NCI-H748 (cell line): ENCODE measurements around the gene TMOD3.
"Not testable (repeated sequence)": the region's sequence is repeated elsewhere in the genome, so short reads cannot be mapped to it uniquely, and the experiment has no call there.

Experiments
- DNase-seq: peaks from one replicate; lab custom pipeline; 2025; ENCODE audit not compliant: unreplicated experiment; lab: John Stamatoyannopoulos, UW

TMOD3 gene

DNA sequence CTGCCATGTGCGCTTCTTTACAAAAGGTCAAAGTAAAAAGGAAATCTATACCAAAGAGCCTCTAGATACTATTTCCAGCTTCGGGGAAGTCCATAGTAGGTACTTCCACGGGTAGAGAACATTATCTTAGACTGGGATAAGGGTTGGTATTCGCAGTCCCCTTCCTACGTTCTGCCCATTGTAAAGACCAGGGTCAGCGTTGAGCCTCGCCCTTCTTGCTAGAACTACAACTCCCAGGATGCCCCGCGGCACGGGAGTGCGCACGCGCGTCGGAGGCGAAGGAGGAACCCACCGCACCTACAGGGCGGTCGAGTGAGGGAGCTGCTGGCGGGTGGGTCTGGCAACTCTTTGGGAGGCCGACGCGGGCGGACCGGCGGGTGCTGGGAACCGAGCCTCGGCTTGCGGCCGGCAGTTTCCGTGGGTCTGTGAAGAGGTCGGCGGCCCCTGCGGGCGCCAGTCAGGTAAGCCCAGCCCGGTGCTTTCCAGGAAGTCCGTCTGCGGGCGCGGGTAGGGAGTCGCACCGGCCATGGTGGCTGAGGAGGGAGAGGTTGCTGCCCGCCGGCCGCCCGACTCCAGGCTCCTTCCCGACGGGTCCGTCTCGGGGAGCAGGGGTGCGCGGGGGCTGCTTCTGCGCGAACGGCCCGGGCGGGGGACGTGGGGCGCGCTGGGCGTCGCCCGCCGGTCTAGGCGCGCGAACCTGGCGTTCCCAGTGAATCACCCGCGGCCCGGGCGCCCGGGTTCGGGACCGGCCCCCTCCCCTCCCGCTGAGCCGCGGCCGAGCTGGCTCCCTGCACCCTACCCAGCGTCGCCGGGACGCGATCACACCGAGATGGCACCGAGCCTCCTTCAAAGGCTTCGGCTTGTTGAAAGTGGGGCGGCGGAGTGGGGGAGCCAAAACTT is at the start of gene TMOD3:
Gene TMOD3 (plus strand): TSS at position 278 of the 900 bp plus-strand sequence. CDS start 33,232 bp downstream, outside the sequence.
- peak; percentile 88 for DNase-seq

DNA sequence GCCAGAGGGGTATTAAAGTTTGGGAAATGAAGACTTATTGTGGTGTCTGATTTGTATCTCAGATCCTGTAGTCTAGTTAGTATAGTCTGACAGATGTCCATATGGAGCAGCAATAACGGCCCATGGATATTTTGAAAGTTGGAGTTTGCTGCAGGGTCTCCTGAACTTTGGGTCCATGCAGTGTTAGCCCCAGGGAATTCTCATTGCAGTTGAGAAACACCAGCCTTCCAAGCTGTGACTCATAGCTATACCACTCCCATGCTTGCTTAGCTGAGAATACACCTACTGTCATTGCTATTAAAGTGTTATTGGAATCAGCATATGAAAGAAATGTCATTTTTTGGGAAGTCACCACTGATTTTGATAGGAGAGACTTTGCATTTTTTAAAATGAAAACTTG is 48.8 kb upstream of the TMOD3 start:
- DNase-seq, result no peak

DNA sequence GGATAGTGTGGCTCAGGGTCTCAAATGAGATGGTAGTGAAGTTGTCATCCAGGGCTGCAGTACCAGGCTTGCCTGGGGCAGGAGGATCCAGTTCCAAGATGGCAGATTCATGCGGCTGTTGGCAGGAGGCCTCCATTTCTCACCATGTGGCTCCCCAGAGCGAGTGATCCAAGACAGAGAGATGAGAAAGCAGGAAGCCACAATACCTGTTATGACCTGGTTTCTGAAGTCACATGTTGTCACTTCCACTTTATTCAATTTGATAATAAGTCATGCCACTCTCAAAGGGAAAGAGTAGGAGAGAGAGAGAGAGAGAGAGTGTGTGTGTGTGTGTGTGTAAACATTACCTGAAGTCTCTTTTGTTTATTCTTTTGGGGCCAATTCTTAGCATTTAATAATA is 47.9 kb upstream of the TMOD3 start:
- no peak for DNase-seq

DNA sequence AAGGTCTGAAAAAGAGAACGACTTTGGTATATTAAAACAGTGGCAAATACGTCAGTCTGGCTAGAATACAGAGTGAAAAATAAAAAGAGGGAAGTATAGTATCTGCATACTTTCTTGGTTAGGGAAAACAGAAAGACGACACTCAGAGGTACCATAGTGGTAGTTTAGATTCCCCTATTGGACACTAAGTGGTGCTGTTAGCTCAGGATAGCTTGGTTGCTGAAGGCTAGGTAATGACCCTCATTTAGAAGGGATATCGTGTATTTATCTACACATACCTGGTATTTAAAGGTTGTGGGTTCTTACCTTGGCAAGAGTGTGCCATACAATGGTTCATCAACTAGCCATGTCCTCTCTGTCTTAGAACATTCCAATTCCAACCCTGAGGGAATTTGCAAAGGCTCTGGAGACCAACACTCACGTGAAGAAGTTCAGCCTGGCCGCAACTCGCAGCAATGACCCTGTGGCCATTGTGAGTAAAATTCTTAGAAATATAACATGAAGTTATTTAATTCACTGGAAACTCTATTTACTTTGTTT is 47.0 kb upstream of the TMOD3 start:
- no peak for DNase-seq

DNA sequence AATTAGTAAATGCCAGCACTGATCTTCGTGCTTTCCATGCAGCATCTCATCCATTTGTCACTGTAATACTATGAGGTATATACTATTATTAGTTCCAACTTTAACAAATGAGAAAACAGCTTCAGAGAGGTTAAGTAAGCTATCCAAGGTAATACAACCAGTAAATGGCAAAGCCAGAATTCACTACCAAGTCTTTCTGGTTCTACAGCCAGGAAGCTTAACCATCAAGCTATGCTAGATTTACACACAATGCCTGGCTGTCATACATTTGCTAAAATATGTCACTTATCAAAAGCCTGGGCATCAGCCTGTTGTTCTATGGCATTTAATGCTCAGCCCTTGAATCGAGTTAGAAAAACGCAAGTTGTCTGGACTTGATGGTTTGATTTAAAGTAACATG is 45.5 kb upstream of the TMOD3 start:
- DNase-seq, result no peak

DNA sequence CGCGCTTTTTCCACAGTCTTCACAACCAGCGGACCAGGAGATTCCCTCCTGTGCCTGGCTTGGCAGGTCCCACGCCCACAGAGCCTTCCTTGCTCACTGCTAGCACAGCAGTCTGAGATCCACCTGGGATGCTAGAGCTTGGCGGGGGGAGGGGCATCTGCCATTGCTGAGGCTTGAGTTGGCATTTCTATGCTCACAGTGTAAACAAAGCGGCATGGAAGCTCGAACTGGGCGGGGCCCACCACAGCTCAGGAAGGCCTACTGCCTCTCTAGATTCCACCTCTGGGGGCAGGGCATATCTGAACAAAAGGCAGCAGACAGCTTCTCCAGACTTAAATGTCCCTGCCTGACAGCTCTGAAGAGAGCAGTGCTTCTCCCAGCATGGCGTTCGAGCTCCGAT is 42.3 kb upstream of the TMOD3 start:
- DNase-seq, result not testable (repeated sequence)

DNA sequence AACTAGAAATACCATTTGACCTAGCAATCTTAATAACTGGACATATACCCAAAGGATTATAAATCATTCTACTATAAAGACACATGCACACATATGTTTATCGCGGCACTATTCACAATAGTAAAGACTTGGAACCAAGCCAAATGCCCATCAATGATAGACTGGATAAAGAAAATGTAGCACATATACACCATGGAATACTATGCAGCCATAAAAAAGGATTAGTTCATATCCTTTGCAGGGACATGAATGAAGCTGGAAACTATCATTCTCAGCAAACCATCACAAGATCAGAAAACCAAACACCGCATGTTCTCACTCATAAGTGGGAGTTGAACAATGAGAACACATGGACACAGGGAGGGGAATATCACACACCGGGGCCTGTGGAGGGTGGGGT is 37.0 kb upstream of the TMOD3 start:
- not testable (repeated sequence) for DNase-seq

DNA sequence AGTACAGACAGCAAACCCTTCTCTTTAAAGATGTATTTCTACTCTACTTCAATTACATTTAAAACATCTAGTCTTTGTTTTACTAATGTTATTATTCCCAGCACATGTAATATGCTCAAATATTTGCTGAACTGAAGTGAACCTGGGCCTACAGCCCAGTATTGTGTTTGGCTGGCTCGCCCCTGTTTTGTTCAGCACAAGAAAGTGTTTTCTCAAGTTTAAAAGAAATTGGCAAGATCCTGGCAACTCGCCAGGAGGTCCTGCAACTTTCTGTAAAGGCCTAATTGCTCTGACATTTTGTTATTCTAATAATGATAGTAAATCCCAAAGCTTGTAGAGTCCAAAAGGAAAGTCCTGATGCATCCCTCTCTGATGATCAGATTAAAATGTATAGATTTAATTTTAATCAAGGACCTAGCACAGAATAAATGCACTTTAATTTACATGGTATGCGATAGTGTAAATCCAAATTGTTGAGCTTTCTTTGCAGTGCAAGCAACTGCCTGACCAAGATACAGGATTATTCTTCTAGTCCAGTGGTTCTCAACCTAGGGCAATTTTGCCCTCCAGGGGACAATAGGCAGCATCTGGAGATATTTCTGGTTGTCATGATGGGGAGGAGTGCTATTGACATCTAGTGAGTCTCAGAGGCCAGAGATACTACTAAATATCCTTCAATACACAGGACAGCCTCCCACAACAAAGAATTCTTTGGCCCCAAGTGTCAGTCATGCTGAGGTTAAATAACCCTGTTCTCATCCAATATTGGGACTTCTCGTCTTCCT is 35.7 kb upstream of the TMOD3 start:
- DNase-seq, result no peak

DNA sequence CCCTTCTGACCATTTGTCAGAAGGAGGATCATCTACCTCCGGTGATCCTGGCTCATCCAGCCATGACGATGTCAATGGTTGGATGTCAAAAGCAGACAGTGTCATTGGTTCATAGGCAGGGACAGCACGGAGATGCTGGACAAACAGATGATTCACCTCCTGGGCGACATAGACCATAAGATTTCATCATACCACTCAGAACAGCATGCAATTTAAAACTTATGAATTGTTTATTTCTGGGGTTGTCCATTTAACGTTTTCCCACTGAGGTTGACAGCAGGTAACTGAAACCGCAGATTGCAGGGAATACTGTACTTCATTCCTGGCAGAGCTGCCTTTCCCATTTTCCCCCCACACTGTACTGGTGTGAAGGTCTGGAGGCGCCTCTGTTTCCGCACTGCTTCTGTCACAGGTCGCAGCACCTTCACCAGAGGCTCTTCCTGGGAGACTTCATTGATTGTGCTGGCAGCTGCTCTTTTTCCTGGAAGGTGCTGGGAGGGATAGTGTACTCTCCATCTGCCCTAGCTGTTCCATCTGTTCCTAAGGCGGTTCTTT is 32.5 kb upstream of the TMOD3 start:
- no peak for DNase-seq

DNA sequence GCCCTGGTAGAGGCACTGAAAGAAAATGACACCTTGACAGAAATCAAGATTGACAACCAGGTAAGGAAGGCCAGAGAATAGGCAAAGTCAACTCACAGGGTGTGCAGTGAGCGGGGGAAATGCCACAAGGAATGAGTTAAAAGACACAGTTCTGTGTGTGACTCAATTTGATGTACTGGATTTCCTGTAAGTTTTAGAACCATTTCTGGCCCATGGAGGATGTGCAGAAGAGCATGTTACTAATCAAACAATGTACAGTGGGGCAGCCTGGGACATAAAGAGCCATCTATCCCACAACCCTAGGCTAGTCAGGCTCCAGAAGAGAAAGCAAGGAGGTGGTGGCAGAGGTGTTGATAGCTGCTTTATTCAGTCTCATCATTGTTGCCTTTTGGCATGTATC is 31.2 kb upstream of the TMOD3 start:
- DNase-seq, result no peak

DNA sequence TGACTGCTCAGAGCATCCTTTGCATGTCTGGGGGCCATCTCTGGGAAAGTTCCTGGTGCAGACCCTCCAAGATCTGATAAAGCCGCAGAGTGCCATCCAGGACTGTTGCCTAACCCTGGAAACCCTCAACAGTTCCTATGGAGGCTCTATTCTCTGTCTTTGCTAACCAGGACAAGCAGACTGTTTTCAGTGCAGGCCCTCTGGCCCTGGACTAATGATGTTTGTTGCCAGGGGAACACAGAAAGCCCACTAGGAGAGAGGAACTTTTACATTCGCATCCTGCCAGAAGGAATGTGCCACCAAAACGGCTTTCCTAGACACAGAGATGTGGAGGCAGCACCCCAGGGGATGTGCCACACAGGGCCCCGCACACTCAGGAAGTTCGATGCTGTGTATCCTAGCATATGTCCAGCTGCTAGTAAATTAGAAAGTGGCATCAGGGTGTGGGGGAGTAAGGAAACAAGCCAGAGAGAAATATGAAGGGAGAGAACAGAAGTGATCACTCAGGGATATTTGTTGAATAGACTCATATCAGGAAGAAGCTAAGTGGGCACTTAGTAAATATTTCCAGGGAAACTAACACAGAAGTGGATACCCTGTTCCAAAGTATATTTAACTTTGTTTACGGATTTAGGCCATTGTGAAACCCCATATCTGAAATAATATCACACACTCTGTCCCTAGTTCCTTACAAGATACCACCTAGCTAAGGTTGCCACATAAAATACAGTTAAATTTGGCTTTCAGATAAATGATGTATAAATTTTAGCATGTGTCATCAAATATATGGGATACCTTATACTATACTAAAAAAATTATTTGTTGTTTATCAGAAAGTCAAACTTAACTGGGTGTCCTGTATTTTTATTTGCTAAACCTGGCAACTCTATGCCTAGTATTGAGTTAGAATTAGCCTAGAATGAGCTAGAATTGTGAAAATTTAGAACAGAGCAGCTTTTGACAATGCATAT is 29.9 kb upstream of the TMOD3 start:
- no peak for DNase-seq

DNA sequence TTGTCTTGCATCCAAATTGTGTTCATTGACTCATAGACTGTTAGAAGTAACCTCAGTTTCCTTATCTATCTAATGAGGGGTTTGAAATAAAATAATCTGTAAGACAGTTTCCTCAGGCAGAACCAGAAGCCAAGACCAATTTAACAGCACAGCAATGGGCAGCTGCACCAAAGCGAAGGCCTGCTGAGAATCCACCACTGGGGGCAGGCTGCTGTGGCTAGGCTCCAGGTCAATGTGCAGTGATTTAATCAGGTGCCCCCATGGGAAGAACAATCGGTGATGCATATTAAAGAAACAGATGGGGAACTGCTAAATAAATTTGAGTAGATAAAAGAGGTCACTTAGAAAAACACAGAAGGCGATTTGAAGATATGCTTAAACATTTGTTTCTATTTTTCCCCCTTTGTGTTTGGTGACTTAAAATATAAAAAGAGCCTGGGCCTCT is 28.0 kb upstream of the TMOD3 start:
- no peak for DNase-seq

DNA sequence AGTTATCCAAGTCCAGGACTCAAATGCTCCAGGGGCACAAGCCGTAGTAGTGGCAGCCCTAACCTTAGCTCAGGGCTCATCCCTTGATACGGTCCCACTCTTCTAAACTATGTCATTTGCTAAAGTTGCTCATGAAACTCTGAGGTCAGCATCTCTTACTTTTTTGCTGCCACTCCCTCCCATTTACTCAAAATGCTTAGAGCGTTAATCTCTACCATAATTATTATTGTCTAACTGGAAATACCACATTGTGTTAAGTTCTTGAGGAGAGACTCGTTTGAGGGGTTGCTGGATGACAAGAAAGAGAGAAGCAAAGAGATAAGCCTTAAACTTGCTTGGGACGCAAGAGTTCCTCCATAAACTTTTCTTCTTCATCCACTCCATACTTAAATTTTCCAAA is 26.9 kb upstream of the TMOD3 start:
- DNase-seq, result no peak

DNA sequence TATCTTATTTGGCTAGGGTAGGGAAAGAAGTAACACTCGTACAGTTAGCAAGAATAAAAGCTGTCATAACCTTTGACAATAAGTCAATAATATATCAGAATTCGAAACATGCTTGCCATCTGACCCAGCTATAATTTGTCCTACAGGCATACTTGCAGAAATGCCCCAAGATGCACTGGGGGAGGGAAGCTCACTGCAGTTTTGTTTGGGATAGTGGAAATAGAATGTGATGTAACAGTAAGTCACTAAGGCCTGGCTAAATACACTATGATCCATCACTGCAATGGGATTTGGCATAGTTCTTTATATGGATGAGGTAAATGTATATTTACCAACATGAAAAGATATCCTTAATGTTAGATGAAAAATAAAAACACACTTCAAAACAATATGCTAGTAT is 25.5 kb upstream of the TMOD3 start:
- DNase-seq, result no peak

DNA sequence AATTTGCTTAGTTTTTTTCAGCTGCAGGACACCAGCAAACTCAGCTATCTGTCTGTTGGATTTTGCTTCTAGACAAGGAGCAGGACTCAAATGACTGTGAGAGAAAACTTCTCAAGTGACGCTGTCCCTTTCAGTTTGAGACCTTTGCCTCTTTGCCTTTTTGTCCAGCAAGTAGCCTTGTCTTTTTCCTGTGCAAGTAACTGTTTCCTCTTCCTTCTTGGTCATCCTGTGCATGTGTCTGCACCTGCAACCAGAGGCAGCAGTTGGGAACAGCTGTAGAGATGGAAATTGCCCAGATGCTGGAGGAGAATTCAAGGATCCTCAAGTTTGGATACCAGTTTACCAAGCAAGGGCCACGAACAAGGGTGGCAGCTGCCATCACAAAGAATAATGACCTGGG is 23.3 kb upstream of the TMOD3 start:
- no peak for DNase-seq

DNA sequence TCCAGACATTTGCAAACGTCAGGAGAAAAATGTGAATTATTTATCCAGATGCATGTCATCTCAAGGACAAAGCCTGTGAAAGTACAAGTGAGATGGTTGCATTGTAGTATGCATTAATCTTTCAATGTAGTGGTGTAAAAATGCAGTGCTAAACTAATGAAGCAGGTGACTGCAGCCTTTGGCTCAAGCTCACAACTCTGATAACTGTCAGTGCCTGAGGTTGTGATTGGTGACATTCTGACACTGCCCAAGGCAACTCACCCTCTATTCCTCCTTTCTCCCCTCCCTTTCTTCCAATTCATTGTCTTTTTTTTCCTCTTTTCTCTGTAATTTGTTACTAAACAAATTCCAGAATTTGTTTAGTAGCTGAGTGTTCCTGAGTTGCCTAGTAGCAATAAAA is 20.0 kb upstream of the TMOD3 start:
- no peak for DNase-seq

DNA sequence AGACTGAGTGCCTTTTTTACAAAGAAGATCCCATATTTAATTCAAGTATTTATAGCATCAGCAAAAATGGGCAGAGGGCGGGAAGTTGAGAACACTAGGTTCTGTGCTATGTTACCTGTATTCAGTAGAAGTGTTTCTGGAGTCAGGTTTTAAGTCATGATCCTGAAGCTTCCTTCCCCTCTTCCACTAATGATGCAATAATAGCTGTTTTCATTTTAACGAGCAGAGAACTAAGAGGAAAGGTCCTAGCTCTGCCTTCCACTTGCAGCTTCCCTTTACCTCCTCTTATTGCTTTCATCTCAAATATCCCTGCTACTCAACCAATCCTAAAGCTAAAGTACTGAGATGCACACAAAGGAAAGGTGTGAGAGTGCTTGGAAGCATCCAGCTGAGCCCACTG is 16.9 kb upstream of the TMOD3 start:
- no peak for DNase-seq

DNA sequence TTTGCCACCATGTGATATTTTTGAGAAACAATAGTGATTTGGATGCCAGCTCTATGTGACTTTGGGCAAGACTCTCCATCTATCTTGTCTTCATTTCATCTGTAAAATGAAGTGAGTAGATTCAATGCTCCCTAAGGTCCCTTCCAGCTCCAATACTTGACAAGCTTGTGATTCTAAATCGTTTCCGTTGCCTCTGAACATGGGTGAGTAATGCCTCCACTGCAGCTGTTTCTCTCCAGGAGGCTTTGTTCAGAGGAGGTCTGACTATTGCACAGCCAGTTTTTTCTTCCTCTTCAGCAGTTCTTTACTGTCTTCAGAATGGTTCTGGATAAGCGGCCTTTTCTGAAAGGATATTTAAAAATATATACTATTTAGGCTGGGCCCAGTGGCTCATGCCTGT is 14.8 kb upstream of the TMOD3 start:
- DNase-seq, result no peak

DNA sequence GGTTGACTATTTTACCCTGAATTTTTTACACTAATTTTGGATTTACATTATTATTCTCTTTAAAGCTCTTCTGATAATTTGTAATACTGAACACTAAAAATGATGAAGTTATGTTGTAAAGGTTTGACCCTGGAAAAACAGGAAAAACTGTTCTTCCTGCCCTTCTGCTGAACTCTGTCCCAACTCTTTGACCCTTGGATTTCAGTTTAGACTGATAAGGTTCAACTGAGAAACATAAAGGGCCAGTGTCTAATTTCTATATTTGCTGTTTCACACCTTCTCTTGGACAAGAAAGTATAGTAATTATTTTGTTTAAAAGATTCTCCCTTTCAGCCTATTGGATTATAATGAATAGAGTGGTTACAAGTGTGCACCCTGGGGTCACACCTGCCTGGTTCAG is 12.8 kb upstream of the TMOD3 start:
- no peak for DNase-seq

DNA sequence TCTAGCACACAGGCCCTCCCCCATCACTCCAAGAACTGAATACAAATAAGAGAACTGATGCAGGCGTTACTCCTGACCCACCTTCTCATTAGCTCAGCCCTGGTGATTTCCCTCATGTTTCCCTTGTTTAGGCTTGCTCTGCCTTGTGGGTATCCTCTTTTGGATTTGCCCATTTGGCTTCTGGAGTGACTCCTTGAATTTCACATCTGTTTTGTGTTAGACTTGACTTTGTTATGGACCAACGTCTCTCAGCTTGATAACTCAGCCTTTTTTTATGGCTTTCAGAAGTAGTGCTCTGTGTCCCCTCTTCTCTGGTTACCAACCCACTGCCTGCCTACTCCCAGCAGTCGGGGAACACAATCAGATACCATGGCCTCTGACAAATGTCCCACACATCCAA is 11.3 kb upstream of the TMOD3 start:
- no peak for DNase-seq
